IPS DF 6.9 (cell line): ENCODE data around the gene HECW1.
"Not testable (repeated sequence)": the region's sequence is repeated elsewhere in the genome, so short reads cannot be mapped to it uniquely, and the experiment has no call there.

Experiments
- DNase-seq: peaks from one replicate; pipeline ENCODE4 v3.0.0-alpha.2; 2013; ENCODE audit warnings: low read depth, low spot score
- H3K27ac ChIP-seq: one replicate; pipeline ENCODE4 v1.5.1; 2013; ENCODE audit warnings: low read length, control low read depth
- H3K27me3 ChIP-seq: 2 replicates; pipeline ENCODE4 v1.6.1; 2013; ENCODE audit warnings: mild to moderate bottlenecking, low read length; ENCODE audit not compliant: control insufficient read depth, insufficient read depth
- H3K36me3 ChIP-seq: 2 replicates; pipeline ENCODE4 v1.6.1; 2013; ENCODE audit warnings: low read length; ENCODE audit not compliant: control insufficient read depth, insufficient read depth
- H3K4me1 ChIP-seq: 2 replicates; pipeline ENCODE4 v1.6.1; 2013; ENCODE audit warnings: low read length; ENCODE audit not compliant: control insufficient read depth, insufficient read depth
- H3K4me3 ChIP-seq: 2 replicates; pipeline ENCODE4 v1.5.1; 2013; ENCODE audit warnings: mild to moderate bottlenecking, low read length
- H3K9me3 ChIP-seq: 2 replicates; pipeline ENCODE4 v1.6.1; 2013; ENCODE audit warnings: low read length, inconsistent platforms; ENCODE audit not compliant: control insufficient read depth, insufficient read depth
- WGBS: extraction: QIAGEN DNeasy Blood & Tissue Kit; methylation state at CpG from one replicate; pipeline ENCODE4 v1.1.7; 2013; ENCODE audit warnings: mixed read lengths, missing lambda C conversion rate; ENCODE audit not compliant: insufficient read length, insufficient coverage; 5-methylcytosine and 5-hydroxymethylcytosine counted together

The HECW1 gene

GRCh38 chr7:43199371-43200160 is 87.1 kb downstream of the HECW1 start:
- H3K27me3 ChIP-seq, result no peaks in the 10 kb centered on the region
- H3K9me3 ChIP-seq, result no peaks in the 10 kb centered on the region
- no CpG with 5 or more reads among the region's 8 CpGs for WGBS
- H3K36me3 ChIP-seq, result no peaks in the 10 kb centered on the region
- DNase-seq, result no peak
- H3K4me3 ChIP-seq, result no peak overlapping the region
- peaks cover 3% of the 10 kb centered on the region; the same call in 1 of the 2 replicates for H3K4me1 ChIP-seq
- H3K27ac ChIP-seq, result no peak overlapping the region

- Histone ChIP-seq H3K4me1 (peaks cover 3% of the 10 kb centered on the region; the same call in 1 of the 2 replicates), H3K36me3 (no peaks in the 10 kb centered on the region), H3K27me3 (no peaks in the 10 kb centered on the region), H3K27ac (no peak overlapping the region), H3K9me3 (no peaks in the 10 kb centered on the region), H3K4me3 (no peak overlapping the region)
- WGBS, result no CpG with 5 or more reads among the region's 2 CpGs
- DNase-seq, result no peak
Measured at GRCh38 chr7:43201912-43202311, 89.5 kb downstream of the HECW1 start.

- WGBS, result no CpG with 5 or more reads among the region's 1 CpG
- Histone ChIP-seq H3K9me3 (no peaks in the 10 kb centered on the region), H3K4me1 (peaks cover 5% of the 10 kb centered on the region), H3K27ac (no peak overlapping the region), H3K4me3 (no peak overlapping the region), H3K27me3 (no peaks in the 10 kb centered on the region), H3K36me3 (no peaks in the 10 kb centered on the region)
- DNase-seq, result no peak
Measured at GRCh38 chr7:43204081-43204480, 91.6 kb downstream of the HECW1 start.

GRCh38 chr7:43205171-43205795 is 92.8 kb downstream of the HECW1 start:
- Histone ChIP-seq H3K27ac (no peak overlapping the region), H3K9me3 (no peaks in the 10 kb centered on the region), H3K36me3 (no peaks in the 10 kb centered on the region), H3K4me3 (no peak overlapping the region), H3K4me1 (peaks cover 7% of the 10 kb centered on the region), H3K27me3 (no peaks in the 10 kb centered on the region)
- WGBS, result no CpG with 5 or more reads among the region's 8 CpGs
- no peak for DNase-seq

- Histone ChIP-seq H3K27ac (no peak overlapping the region), H3K4me1 (peaks cover 5% of the 10 kb centered on the region), H3K27me3 (no peaks in the 10 kb centered on the region), H3K4me3 (no peak overlapping the region), H3K9me3 (no peaks in the 10 kb centered on the region), H3K36me3 (no peaks in the 10 kb centered on the region)
- no peak for DNase-seq
- WGBS, result no CpG with 5 or more reads among the region's 2 CpGs
Measured at GRCh38 chr7:43208242-43208641, 95.8 kb downstream of the HECW1 start.

- not testable (repeated sequence) for H3K9me3 ChIP-seq, H3K4me3 ChIP-seq, DNase-seq, H3K36me3 ChIP-seq, H3K27me3 ChIP-seq, H3K27ac ChIP-seq
- peaks cover 11% of the 10 kb centered on the region for H3K4me1 ChIP-seq
- WGBS, result no CpG with 5 or more reads among the region's 11 CpGs
Measured at GRCh38 chr7:43210539-43210938, 98.1 kb downstream of the HECW1 start.

- no CpG with 5 or more reads among the region's 5 CpGs for WGBS
- no peak overlapping the region for H3K27ac ChIP-seq
- H3K27me3 ChIP-seq, result no peaks in the 10 kb centered on the region
- peaks cover 11% of the 10 kb centered on the region for H3K4me1 ChIP-seq
- DNase-seq, result no peak
- no peaks in the 10 kb centered on the region for H3K9me3 ChIP-seq
- no peak overlapping the region for H3K4me3 ChIP-seq
- H3K36me3 ChIP-seq, result no peaks in the 10 kb centered on the region
Measured at GRCh38 chr7:43211286-43211685, 98.8 kb downstream of the HECW1 start.

GRCh38 chr7:43211693-43212092 is 99.2 kb downstream of the HECW1 start:
- Histone ChIP-seq H3K27ac (no peak overlapping the region), H3K27me3 (no peaks in the 10 kb centered on the region), H3K4me3 (no peak overlapping the region), H3K4me1 (peaks cover 11% of the 10 kb centered on the region), H3K36me3 (no peaks in the 10 kb centered on the region), H3K9me3 (no peaks in the 10 kb centered on the region)
- DNase-seq, result no peak

- no peak overlapping the region for H3K27ac ChIP-seq
- H3K4me3 ChIP-seq, result no peak overlapping the region
- no peaks in the 10 kb centered on the region for H3K36me3 ChIP-seq
- H3K27me3 ChIP-seq, result no peaks in the 10 kb centered on the region
- DNase-seq, result no peak
- no CpG with 5 or more reads among the region's 3 CpGs for WGBS
- peaks cover 11% of the 10 kb centered on the region for H3K4me1 ChIP-seq
- no peaks in the 10 kb centered on the region for H3K9me3 ChIP-seq
Measured at GRCh38 chr7:43212921-43213320, 100.5 kb downstream of the HECW1 start.

- H3K36me3 ChIP-seq, result no peaks in the 10 kb centered on the region
- no peak for DNase-seq
- no CpG with 5 or more reads among the region's 6 CpGs for WGBS
Measured at GRCh38 chr7:43215061-43215460, 102.6 kb downstream of the HECW1 start.

GRCh38 chr7:43217055-43217454 is 104.6 kb downstream of the HECW1 start:
- no peak for DNase-seq
- Histone ChIP-seq H3K9me3 (no peaks in the 10 kb centered on the region), H3K4me1 (peaks cover 5% of the 10 kb centered on the region)

More at GRCh38 chr7:43215061-43215460, 102.6 kb downstream of the HECW1 start:
- H3K4me1 ChIP-seq, result peaks cover 5% of the 10 kb centered on the region
- no peaks in the 10 kb centered on the region for H3K27me3 ChIP-seq
- H3K4me3 ChIP-seq, result no peak overlapping the region
- H3K27ac ChIP-seq, result no peak overlapping the region
- H3K9me3 ChIP-seq, result no peaks in the 10 kb centered on the region

More at GRCh38 chr7:43217055-43217454, 104.6 kb downstream of the HECW1 start:
- Histone ChIP-seq H3K4me3 (no peak overlapping the region), H3K27me3 (no peaks in the 10 kb centered on the region), H3K27ac (no peak overlapping the region), H3K36me3 (no peaks in the 10 kb centered on the region)
- 100% methylated on average over 2 of the region's 2 CpGs for WGBS
